Stimulated activated memory B cell treated with anti-CD40 and anti-IgM and Interleukin-4, amounts not matched to agents 10 μg/mL and 1 μg/mL and 100 μg/mL, for 72 hours (primary cell): Measurements from ENCODE around the gene FLOT2.
A peak's percentile ranks its signal among the peaks of the same experiment; 100 is the strongest.
"Not testable (repeated sequence)": the region's sequence is repeated elsewhere in the genome, so short reads cannot be mapped to it uniquely, and the experiment has no call there.

Experiments used
- ATAC-seq: fragments of 150-1000 bp; cut with Tn5 transposase; 2 replicates; pipeline ENCODE4 v1.10.0; 2021
- H3K27ac Mint-ChIP-seq: one replicate; pipeline ENCODE4 v1.8.0; 2022; ENCODE audit warnings: mild to moderate bottlenecking, mixed read lengths
- H3K27me3 Mint-ChIP-seq: one replicate; pipeline ENCODE4 v1.8.0; 2022; ENCODE audit warnings: mixed read lengths
- H3K36me3 Mint-ChIP-seq: one replicate; pipeline ENCODE4 v1.8.0; 2022; ENCODE audit warnings: mixed read lengths
- H3K4me1 Mint-ChIP-seq: one replicate; pipeline ENCODE4 v1.8.0; 2022; ENCODE audit warnings: mixed read lengths
- H3K4me3 Mint-ChIP-seq: one replicate; pipeline ENCODE4 v1.8.0; 2022; ENCODE audit warnings: mild to moderate bottlenecking, moderate library complexity, mixed read lengths
- H3K9me3 Mint-ChIP-seq: one replicate; pipeline ENCODE4 v1.8.0; 2022; ENCODE audit warnings: mixed read lengths

FLOT2 gene

GRCh38 chr17:28878158-28878910 is 19.2 kb downstream of the FLOT2 start:
- H3K27ac Mint-ChIP-seq, result no peak overlapping the region
- ATAC-seq, result no peak

DNA sequence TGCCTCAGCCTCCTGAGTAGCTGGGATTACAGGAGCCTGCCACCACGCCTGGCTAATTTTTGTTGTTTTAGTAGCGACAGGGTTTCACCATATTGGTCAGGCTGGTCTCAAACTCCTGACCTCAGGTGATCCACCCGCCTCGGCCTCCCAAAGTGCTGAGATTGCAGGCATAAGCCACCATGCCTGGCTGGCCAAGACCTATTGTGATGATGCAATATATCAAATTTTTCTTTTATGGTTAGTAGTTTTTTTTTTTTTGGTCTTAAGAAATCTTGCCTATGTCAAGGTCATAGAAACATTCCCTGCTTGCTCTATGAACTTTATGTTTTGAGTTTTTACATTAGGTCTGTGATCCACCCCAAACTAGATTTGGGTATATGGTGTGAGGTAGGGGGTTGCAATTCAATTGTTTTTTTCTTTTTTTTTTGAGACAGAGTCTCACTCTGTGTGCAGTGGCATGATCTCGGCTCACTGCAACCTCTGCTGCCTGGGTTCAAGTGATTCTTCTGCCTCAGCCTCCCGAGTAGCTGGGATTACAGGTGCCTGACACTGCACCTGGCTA is 20.3 kb downstream of the FLOT2 start:
- ATAC-seq, H3K27ac Mint-ChIP-seq, H3K9me3 Mint-ChIP-seq, H3K4me3 Mint-ChIP-seq, H3K27me3 Mint-ChIP-seq: not testable (repeated sequence)
- H3K4me1 Mint-ChIP-seq, result peaks cover 24% of the 10 kb centered on the region
- peaks cover 35% of the 10 kb centered on the region for H3K36me3 Mint-ChIP-seq

More at GRCh38 chr17:28878158-28878910, 19.2 kb downstream of the FLOT2 start:
- no peaks in the 10 kb centered on the region for H3K27me3 Mint-ChIP-seq
- no peak overlapping the region for H3K4me3 Mint-ChIP-seq
- H3K4me1 Mint-ChIP-seq, result peaks cover 19% of the 10 kb centered on the region
- peaks cover 46% of the 10 kb centered on the region for H3K36me3 Mint-ChIP-seq
- H3K9me3 Mint-ChIP-seq, result no peaks in the 10 kb centered on the region

DNA sequence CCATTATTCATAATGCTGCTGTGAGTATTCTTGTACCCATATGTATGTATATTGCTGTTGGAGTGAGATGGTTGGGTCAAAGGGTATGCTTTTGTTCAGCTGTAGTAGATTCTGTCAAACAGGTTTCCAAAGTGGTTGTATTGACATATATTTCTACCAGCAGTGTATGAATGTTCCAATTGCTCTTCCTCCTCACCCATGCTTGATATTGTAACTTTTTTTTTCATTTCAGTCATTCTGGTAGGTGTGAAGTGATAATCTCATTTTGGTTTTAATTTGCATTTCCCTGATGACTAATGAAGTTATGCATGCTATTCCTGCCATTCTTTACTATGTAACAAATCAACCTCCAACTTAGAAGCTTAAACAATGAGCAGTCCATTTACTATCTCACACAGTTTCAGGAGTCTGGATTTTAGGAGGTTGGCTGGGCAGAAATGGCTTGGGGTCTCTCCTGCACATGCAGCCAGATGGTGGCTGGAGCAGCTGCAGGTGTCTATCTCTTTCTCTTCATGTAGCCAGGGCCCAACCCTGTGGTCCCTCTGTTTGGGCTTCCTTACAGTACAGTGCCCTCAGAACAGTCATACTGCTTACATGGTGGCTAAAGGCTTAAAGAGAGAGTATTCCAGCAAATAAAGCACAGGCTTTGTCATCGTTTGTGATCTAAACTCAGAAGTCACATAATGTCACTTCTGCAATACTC is 21.5 kb downstream of the FLOT2 start:
- no peak for ATAC-seq
- Mint-ChIP-seq H3K36me3 (peaks cover 26% of the 10 kb centered on the region), H3K9me3 (no peaks in the 10 kb centered on the region), H3K27me3 (no peaks in the 10 kb centered on the region), H3K4me1 (peaks cover 37% of the 10 kb centered on the region), H3K27ac (no peak overlapping the region), H3K4me3 (no peak overlapping the region)

- Mint-ChIP-seq H3K4me1 (peaks cover 35% of the 10 kb centered on the region), H3K27ac (no peak overlapping the region), H3K36me3 (peaks cover 20% of the 10 kb centered on the region)
Observed at GRCh38 chr17:28874750-28875149, 22.8 kb downstream of the FLOT2 start.

DNA sequence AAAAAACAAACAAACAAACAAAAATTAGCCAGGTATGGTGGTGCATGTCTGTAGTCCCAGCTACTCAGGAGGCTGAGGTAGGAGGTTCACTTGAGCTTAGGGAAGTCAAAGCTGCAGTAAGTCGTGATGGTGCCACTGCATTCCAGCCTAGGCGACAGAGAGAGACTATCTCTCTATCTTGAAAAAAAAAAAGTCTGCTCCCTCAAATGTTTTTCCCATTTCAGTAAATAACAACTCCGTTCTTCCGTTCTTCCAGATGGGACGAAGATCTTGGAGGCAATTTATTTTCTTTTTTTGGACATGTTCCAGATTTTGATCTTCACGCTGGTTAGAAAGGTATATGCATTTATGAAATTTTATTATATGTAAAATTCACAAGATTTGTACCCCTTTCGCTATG is 23.7 kb downstream of the FLOT2 start:
- H3K36me3 Mint-ChIP-seq, result peaks cover 10% of the 10 kb centered on the region
- H3K27me3 Mint-ChIP-seq, result no peaks in the 10 kb centered on the region
- no peak for ATAC-seq
- peaks cover 35% of the 10 kb centered on the region for H3K4me1 Mint-ChIP-seq
- no peaks in the 10 kb centered on the region for H3K9me3 Mint-ChIP-seq
- no peak overlapping the region for H3K27ac Mint-ChIP-seq
- H3K4me3 Mint-ChIP-seq, result no peak overlapping the region

More at GRCh38 chr17:28874750-28875149, 22.8 kb downstream of the FLOT2 start:
- no peak for ATAC-seq
- Mint-ChIP-seq H3K4me3 (no peak overlapping the region), H3K27me3 (no peaks in the 10 kb centered on the region), H3K9me3 (no peaks in the 10 kb centered on the region)

DNA sequence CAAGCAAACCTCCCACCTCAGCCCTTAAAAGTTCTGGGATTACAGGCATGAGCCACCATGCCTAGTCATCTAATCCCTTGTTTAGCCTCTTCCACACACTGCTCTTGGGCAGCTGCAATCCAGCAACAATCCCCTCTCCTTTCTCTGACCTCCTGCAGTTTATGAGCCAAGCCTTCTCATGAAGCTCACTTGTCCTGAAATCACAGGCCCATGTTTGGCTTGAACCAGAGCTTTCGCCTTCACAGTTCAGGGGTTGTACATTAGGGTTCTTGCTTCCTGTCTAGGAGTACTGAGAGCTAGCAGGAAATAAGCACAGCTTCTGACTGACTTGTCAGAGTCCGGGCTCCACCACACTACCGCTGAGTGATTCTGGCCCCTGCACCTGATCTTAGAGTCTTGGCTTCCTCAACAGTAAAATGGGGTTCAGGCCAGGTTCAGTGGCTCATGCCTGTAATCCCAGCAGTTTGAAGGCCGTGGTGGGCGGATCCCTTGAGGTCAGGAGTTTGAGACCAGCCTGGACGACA is 26.4 kb downstream of the FLOT2 start:
- Mint-ChIP-seq H3K4me3 (no peak overlapping the region), H3K27ac (peak overlapping the region; percentile 87), H3K4me1 (peaks cover 31% of the 10 kb centered on the region), H3K27me3 (no peaks in the 10 kb centered on the region), H3K9me3 (no peaks in the 10 kb centered on the region), H3K36me3 (no peaks in the 10 kb centered on the region)
- ATAC-seq, result peak; percentile 99

DNA sequence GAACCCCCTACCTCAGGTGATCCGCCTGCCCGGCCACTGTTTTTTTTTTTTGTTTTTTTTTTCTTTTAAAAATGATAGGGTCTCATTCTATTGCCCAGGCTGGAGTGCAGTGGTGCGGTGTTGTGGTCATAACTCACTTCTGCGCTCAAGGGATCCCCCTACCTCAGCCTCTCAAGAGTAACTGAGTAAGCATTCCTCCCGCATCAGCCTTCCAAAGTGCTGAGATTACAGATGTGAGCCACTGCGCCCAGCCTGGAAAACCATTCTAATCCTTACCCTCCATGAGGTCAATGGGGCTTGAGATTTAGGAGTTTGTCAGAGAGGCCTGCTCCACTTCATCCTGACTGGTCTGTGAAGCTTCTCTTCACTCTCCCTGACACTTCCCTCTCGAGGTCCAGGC is 30.3 kb downstream of the FLOT2 start:
- no peak for ATAC-seq

GRCh38 chr17:28865946-28866752 is 31.4 kb downstream of the FLOT2 start:
- peaks cover 22% of the 10 kb centered on the region for H3K4me1 Mint-ChIP-seq
- peak overlapping the region; percentile 85 for H3K27ac Mint-ChIP-seq
- peak; percentile 97 for ATAC-seq
- no peaks in the 10 kb centered on the region for H3K27me3 Mint-ChIP-seq
- peaks cover 13% of the 10 kb centered on the region for H3K36me3 Mint-ChIP-seq
- H3K4me3 Mint-ChIP-seq, result peak overlapping the region; percentile 6
- no peaks in the 10 kb centered on the region for H3K9me3 Mint-ChIP-seq

More for the DNA sequence above, 30.3 kb downstream of the FLOT2 start:
- Mint-ChIP-seq H3K4me1 (peaks cover 33% of the 10 kb centered on the region), H3K36me3 (peaks cover 8% of the 10 kb centered on the region), H3K4me3 (no peak overlapping the region), H3K27ac (peak overlapping the region; percentile 10), H3K9me3 (no peaks in the 10 kb centered on the region), H3K27me3 (no peaks in the 10 kb centered on the region)

- Mint-ChIP-seq H3K4me3 (no peak overlapping the region), H3K4me1 (peaks cover 17% of the 10 kb centered on the region), H3K9me3 (no peaks in the 10 kb centered on the region), H3K27me3 (no peaks in the 10 kb centered on the region), H3K27ac (peak overlapping the region; percentile 85), H3K36me3 (peaks cover 18% of the 10 kb centered on the region)
- peak; percentile 12 for ATAC-seq
Observed at GRCh38 chr17:28864991-28865849, 32.3 kb downstream of the FLOT2 start.

DNA sequence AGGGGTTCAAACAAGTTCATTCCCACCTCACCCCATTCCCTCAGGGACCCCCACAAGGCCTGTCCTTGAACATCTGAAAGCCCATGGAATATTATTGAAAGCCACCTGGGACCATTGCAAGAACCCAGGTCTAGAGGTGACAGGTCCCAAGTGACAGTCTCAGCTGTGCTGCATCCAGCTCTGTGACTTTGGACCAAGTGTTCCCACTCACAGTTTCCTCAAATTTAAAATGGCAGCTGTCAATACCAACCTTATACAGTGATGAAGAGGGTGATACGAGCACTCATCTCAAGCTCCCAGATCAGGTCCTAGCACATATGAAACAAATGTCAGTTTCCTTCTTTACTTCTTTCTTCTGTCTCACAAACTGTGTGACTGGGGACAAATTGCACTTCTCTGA is 33.6 kb downstream of the FLOT2 start:
- Mint-ChIP-seq H3K27me3 (no peaks in the 10 kb centered on the region), H3K4me1 (peaks cover 18% of the 10 kb centered on the region), H3K9me3 (no peaks in the 10 kb centered on the region), H3K27ac (peak overlapping the region; percentile 46), H3K36me3 (peaks cover 27% of the 10 kb centered on the region), H3K4me3 (no peak overlapping the region)
- no peak for ATAC-seq

DNA sequence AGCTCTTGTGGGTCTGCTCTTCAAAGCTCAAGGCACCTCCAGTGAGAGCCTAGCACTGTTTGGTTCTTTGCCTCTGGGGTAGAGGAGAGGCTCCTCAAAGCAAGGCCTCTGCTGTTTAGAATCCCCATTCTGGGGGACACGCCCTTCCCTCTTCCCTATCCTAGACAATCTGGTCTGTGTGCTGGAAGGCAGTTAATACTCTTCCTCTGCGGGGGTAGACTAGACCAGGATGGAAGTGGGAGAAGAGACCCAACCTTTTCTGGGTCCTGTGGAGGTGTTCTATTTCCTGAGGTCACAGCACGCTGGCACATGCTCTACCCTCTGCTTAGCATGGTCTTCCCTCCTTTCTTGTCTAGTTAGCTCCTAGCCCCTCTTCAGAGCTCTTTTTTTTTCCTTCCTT is 35.0 kb downstream of the FLOT2 start:
- peak overlapping the region; percentile 69 for H3K27ac Mint-ChIP-seq
- H3K27me3 Mint-ChIP-seq, result no peaks in the 10 kb centered on the region
- no peak overlapping the region for H3K4me3 Mint-ChIP-seq
- no peaks in the 10 kb centered on the region for H3K9me3 Mint-ChIP-seq
- no peak for ATAC-seq
- peaks cover 32% of the 10 kb centered on the region for H3K4me1 Mint-ChIP-seq
- peaks cover 41% of the 10 kb centered on the region for H3K36me3 Mint-ChIP-seq

DNA sequence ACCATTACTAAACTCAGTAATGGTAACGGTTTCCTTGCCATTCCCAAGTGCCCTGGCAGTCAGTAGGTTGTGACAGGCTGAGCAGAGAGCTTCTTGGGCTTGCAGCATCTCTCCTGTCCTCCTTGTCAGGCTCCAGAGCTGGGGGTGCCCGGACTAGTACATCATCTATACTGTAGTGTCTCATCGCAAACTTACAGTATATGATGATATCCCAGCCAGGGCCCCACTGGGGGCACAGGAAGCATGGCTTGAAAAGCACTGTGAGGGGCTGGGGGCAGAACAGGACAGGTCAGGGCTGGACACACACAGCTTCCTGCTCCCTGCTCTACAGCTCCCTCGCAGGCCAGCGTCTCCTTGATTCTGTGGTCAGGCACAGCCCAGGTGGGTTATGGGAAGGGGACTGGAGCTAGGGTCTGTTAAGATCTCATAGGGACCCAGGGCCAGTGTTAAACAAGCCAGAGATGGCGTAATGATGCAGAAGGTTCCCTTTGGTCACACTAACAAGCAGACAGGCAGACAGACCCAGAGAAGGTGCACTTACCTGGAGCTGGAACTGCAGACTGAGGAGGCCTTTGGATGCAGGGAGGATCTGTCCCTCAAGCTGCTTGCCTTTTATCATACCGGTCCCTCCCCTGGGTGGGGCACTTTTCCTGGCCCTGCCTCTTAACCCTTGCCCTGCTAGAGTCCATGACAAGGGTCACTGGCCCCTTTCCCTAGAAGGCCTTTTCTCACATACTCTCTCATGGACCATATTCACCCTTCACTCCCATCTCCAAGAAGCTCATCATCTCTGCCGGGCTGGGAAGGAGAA is 35.9 kb downstream of the FLOT2 start:
- Mint-ChIP-seq H3K27ac (peak overlapping the region; percentile 69), H3K9me3 (no peaks in the 10 kb centered on the region), H3K4me3 (no peak overlapping the region), H3K27me3 (no peaks in the 10 kb centered on the region), H3K36me3 (peaks cover 42% of the 10 kb centered on the region), H3K4me1 (peaks cover 33% of the 10 kb centered on the region)
- ATAC-seq, result no peak

DNA sequence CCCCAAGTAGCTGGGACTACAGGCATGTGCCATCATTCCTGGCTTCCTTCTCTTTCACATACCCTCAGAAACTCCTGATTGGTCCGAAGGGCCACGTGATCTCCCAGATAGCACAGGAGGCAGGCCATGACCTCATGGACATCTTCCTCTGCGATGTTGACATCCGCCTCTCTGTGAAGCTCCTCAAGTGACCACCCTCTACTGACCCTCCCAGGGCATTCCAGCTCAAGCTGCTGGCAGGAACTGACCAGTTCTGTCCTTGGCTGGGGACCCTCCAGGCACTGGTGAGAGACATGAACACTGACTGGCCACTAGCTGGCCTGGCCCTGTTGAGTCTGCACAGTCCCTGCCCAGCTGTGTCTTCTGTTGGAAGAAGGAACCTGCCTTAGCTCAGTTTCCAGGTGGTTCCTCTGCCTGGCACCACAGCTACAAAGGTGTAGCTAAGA is 37.1 kb downstream of the FLOT2 start:
- H3K4me1 Mint-ChIP-seq, result peaks cover 23% of the 10 kb centered on the region
- no peak for ATAC-seq
- H3K4me3 Mint-ChIP-seq, result no peak overlapping the region
- H3K27ac Mint-ChIP-seq, result no peak overlapping the region
- H3K27me3 Mint-ChIP-seq, result no peaks in the 10 kb centered on the region
- no peaks in the 10 kb centered on the region for H3K9me3 Mint-ChIP-seq
- peaks cover 47% of the 10 kb centered on the region for H3K36me3 Mint-ChIP-seq
